ENCODE measurements around the gene GNB5. TPM values are rescaled to one million over a fixed set of nuclear protein-coding genes. Genes with fewer than 3 reads are reported as not detected.

Gene GNB5
- total and polyA plus RNA-seq, 10 donors = 18.6 to 43.2 (median 30.3) TPM

DNA sequence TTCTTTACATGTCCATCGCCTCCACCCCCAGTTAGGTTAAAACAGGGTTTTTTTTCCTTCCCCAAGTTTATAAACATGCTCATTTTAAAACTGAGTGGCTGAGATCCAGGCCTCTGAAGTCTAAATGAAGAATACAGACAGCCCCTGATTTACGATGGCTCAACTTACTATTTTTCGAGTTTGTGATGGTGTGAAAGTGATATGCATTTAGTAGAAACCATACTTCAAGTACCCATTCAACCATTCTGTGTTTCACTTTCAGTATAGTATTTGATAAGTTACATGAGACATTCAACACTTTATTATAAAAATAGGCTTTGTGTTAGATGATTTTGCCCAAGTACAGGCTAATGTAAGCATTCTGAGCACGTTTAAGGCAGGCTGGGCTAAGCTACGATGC, 30.5 kb upstream of the GNB5 start:
- Histone ChIP-seq H3K4me3 (peak overlapping the region in 6 of 8 donors; percentile 11 to 57 (median 22)), H3K27ac (peak overlapping the region; percentile 79 to 88 (median 82)), H3K27me3 (replicated peaks in 1 of 7) (no peaks in the 10 kb centered on the region), H3K9me3 (no peaks in the 10 kb centered on the region), H3K4me1 (peaks cover 0 to 45% (median 10%) of the 10 kb centered on the region in 6 donors), H3K36me3 (peaks cover 0 to 15% (median 0%) of the 10 kb centered on the region in 6 donors)
- TF ChIP-seq POLR2A (IDR thresholded peaks at IDR 0.05) (no peak), POLR2AphosphoS5 (IDR thresholded peaks at IDR 0.05) (no peak)
- TF ChIP-seq, protein P1, sequence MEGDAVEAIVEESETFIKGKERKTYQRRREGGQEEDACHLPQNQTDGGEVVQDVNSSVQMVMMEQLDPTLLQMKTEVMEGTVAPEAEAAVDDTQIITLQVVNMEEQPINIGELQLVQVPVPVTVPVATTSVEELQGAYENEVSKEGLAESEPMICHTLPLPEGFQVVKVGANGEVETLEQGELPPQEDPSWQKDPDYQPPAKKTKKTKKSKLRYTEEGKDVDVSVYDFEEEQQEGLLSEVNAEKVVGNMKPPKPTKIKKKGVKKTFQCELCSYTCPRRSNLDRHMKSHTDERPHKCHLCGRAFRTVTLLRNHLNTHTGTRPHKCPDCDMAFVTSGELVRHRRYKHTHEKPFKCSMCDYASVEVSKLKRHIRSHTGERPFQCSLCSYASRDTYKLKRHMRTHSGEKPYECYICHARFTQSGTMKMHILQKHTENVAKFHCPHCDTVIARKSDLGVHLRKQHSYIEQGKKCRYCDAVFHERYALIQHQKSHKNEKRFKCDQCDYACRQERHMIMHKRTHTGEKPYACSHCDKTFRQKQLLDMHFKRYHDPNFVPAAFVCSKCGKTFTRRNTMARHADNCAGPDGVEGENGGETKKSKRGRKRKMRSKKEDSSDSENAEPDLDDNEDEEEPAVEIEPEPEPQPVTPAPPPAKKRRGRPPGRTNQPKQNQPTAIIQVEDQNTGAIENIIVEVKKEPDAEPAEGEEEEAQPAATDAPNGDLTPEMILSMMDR (IDR thresholded peaks at IDR 0.05 in 8 of 11, conservative IDR thresholded peaks at IDR 0.05 in 3 of 11) = no peak
- intact Hi-C loops (cut with DNase I; ENCODE audit: low total_unique reads) = no loop called here
- DNase-seq = no peak
- WGBS, 5 donors = 56 to 73% (median 65%) methylated on average over 5 of the region's 5 CpGs

- Histone ChIP-seq H3K27me3 (replicated peaks in 1 of 7) (no peaks in the 10 kb centered on the region), H3K4me1 (peaks cover 0 to 45% (median 10%) of the 10 kb centered on the region in 6 donors), H3K9me3 (no peaks in the 10 kb centered on the region), H3K27ac (peak overlapping the region; percentile 79 to 88 (median 82)), H3K36me3 (peaks cover 0 to 15% (median 0%) of the 10 kb centered on the region in 6 donors), H3K4me3 (peak overlapping the region in 6 of 8 donors; percentile 4 to 57 (median 18))
- intact Hi-C loops (cut with DNase I; ENCODE audit: low total_unique reads) = no loop called here
- WGBS, 5 donors = 34 to 49% (median 37%) methylated on average over 7 of the region's 7 CpGs
- DNase-seq = no peak
- TF ChIP-seq POLR2A (IDR thresholded peaks at IDR 0.05) (no peak), POLR2AphosphoS5 (IDR thresholded peaks at IDR 0.05) (no peak)
- TF ChIP-seq, protein P1 (IDR thresholded peaks at IDR 0.05 in 8 of 11, conservative IDR thresholded peaks at IDR 0.05 in 3 of 11) = no peak
These were observed 29.9 kb upstream of the GNB5 start for GRCh38 chr15:52220937-52221660.

GRCh38 chr15:52220251-52220650, 29.1 kb upstream of the GNB5 start:
- TF ChIP-seq, protein P1 (IDR thresholded peaks at IDR 0.05 in 8 of 11, conservative IDR thresholded peaks at IDR 0.05 in 3 of 11) = no peak
- no peak for TF ChIP-seq POLR2AphosphoS5 (IDR thresholded peaks at IDR 0.05)
- TF ChIP-seq POLR2A (IDR thresholded peaks at IDR 0.05) = no peak
- Histone ChIP-seq H3K27ac (peak overlapping the region in 7 of 8 donors; percentile 79 to 88 (median 82)), H3K36me3 (peaks cover 0 to 15% (median 0%) of the 10 kb centered on the region in 6 donors), H3K9me3 (no peaks in the 10 kb centered on the region), H3K4me3 (no peak overlapping the region), H3K27me3 (replicated peaks in 1 of 7) (no peaks in the 10 kb centered on the region), H3K4me1 (peaks cover 0 to 45% (median 10%) of the 10 kb centered on the region in 6 donors)
- intact Hi-C loops (cut with DNase I; ENCODE audit: low total_unique reads) = no loop called here
- WGBS, 5 donors = 92 to 98% (median 97%) methylated on average over 6 of the region's 6 CpGs
- DNase-seq = no peak

DNA sequence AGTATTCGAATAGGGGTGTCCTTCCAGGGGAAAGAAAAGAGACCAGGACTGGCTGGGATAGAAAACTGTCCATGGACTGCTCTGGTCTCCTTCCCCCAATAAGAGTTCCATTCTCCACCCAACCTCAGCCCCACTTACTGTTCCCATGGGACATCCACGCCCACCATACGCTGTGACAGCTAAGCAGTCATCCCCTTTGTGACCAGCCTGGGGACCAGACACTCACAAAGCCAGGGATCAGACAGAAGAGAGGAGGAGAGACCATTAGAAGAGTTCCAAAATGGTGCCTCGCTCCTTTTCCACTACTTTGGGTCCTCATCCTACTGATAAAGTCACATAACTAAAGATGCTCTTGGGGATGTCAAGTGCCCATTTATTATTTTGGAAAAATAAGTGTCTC, 27.6 kb upstream of the GNB5 start:
- Histone ChIP-seq H3K27me3 (replicated peaks in 1 of 7) (no peaks in the 10 kb centered on the region), H3K9me3 (no peaks in the 10 kb centered on the region), H3K4me3 (no peak overlapping the region), H3K4me1 (peaks cover 0 to 45% (median 10%) of the 10 kb centered on the region in 6 donors), H3K36me3 (peaks cover 0 to 10% (median 0%) of the 10 kb centered on the region in 6 donors), H3K27ac (no peak overlapping the region)
- 94 to 98% (median 95%) methylated on average over 4 of the region's 4 CpGs for WGBS, 5 donors
- TF ChIP-seq, protein P1 (IDR thresholded peaks at IDR 0.05 in 8 of 11, conservative IDR thresholded peaks at IDR 0.05 in 3 of 11) = no peak
- TF ChIP-seq POLR2A (IDR thresholded peaks at IDR 0.05) (no peak), POLR2AphosphoS5 (IDR thresholded peaks at IDR 0.05) (no peak)
- no peak for DNase-seq
- intact Hi-C loops (cut with DNase I; ENCODE audit: low total_unique reads) = no loop called here
